Measurements from ENCODE around the gene IMPG2.

DNA sequence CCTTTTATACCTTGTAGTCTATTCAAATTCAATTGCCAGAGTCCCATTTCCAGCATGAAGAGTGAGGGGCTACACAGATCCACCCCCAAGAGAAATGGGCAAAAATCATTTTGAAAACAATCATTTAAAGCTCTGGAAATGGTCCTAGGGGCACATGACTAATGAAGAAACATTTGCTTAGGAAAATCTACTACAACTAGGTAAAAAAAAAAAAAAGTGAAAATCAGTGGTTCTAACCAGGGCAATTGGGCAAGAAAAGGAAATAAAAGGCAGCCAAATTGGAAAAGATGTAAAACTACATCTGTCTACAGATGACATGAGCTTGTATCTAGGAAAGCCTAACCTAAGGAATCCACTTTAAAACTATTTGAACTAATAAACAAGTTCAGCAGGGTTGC is 9.4 kb downstream of the IMPG2 start:
- no peak for TF ChIP-seq EZH2phosphoT487 (IDR thresholded peaks at IDR 0.05; ENCODE audit: low read depth, severe bottlenecking, unreplicated experiment)
- TF ChIP-seq, protein P1, sequence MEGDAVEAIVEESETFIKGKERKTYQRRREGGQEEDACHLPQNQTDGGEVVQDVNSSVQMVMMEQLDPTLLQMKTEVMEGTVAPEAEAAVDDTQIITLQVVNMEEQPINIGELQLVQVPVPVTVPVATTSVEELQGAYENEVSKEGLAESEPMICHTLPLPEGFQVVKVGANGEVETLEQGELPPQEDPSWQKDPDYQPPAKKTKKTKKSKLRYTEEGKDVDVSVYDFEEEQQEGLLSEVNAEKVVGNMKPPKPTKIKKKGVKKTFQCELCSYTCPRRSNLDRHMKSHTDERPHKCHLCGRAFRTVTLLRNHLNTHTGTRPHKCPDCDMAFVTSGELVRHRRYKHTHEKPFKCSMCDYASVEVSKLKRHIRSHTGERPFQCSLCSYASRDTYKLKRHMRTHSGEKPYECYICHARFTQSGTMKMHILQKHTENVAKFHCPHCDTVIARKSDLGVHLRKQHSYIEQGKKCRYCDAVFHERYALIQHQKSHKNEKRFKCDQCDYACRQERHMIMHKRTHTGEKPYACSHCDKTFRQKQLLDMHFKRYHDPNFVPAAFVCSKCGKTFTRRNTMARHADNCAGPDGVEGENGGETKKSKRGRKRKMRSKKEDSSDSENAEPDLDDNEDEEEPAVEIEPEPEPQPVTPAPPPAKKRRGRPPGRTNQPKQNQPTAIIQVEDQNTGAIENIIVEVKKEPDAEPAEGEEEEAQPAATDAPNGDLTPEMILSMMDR (IDR thresholded peaks at IDR 0.05; ENCODE audit: poor library complexity) = no peak
- no peak for TF ChIP-seq EZH2 (IDR thresholded peaks at IDR 0.05; ENCODE audit: borderline replicate concordance)

Data from hepatocyte (in vitro differentiated cells).